Gastrocnemius medialis (tissue), 4 donors: ENCODE data around the gene CSNK2B. TPM values are rescaled to one million over a fixed set of nuclear protein-coding genes. Genes with fewer than 3 reads are reported as not detected.

ENCODE experiments used
- ATAC-seq, 2 donors: fragments of 150-250 bp; one replicate each; pipeline ENCODE4 v1.9.1; 2016
- DNase-seq, 2 donors: peaks; one replicate each; pipeline ENCODE4 v3.0.0-alpha.2; 2019
- H3K27ac ChIP-seq, 4 donors: fragments of 200-600 bp; sonication (generic); 1 replicate in 1 of 4; 2 replicates in 3 of 4; pipeline ENCODE4 v1.5.1; 2016 to 2018; ENCODE audit warnings: mild to moderate bottlenecking in 2 of 4, moderate library complexity in 1 of 4
- H3K27me3 ChIP-seq, 3 donors: fragments of 200-600 bp; sonication (generic) in 2 of 3; 1 replicate in 1 of 3; 2 replicates in 2 of 3; pipeline versions ENCODE4 v1.5.1 to v1.6.0; 2016 to 2019; ENCODE audit warnings: mild to moderate bottlenecking in 1 of 3, moderate library complexity in 1 of 3
- H3K36me3 ChIP-seq, 2 donors: fragments of 200-600 bp; sonication (generic) in 1 of 2; one replicate each; pipeline ENCODE4 v1.5.1; 2017 to 2018
- H3K4me1 ChIP-seq, 2 donors: fragments of 200-600 bp; sonication (generic) in 1 of 2; one replicate each; pipeline ENCODE4 v1.5.1; 2016 to 2017; ENCODE audit warnings: mild to moderate bottlenecking in 2 of 2
- H3K4me3 ChIP-seq, 4 donors: fragments of 200-600 bp; sonication (generic) in 3 of 4; 1 replicate in 1 of 4; 2 replicates in 3 of 4; pipeline ENCODE4 v1.5.1; 2016 to 2019; ENCODE audit warnings: mild to moderate bottlenecking in 2 of 4
- H3K9me3 ChIP-seq, 3 donors: fragments of 200-600 bp; sonication (generic) in 2 of 3; 1 replicate in 1 of 3; 2 replicates in 2 of 3; pipeline ENCODE4 v1.5.1; 2016 to 2019
- CTCF ChIP-seq, 5 experiments: fragments of 450-650 bp in 3 of 5; fragments of 200-600 bp in 2 of 5; sonication (generic) in 2 of 5; IDR thresholded peaks in 4 of 5; conservative IDR thresholded peaks in 1 of 5; 1 replicate in 4 of 5; 2 replicates in 1 of 5; pipeline ENCODE4 v1.5.1; 2016 to 2019; ENCODE audit warnings: antibody characterized with exemption in 5 of 5, mild to moderate bottlenecking in 3 of 5, moderate library complexity in 3 of 5
- POLR2A ChIP-seq, 2 donors: fragments of 450-650 bp; IDR thresholded peaks; one replicate each; pipeline ENCODE4 v1.6.1; 2017; ENCODE audit warnings: antibody characterized with exemption in 2 of 2, mild to moderate bottlenecking in 2 of 2, moderate library complexity in 2 of 2
- in situ Hi-C, 4 donors: fragments of 200-750 bp; cut with MboI; loops; one replicate each; pipeline versions ENCODE4 v1.15.0 to v1.8.0; 2017; ENCODE audit warnings: low sequenced_read_pairs in 4 of 4
- intact Hi-C: fragments of 100-400 bp; cut with DNase I; formaldehyde crosslinking; loops from one replicate; pipeline ENCODE4 v1.15.1; 2023; ENCODE audit warnings: low total_unique reads
- microRNA-seq, 2 donors: library from miRNA; unstranded; fragments of <30 nt; microRNA quantifications; one replicate each; pipeline ENCODE4, GENCODE V29; 2016; ENCODE audit warnings: borderline replicate concordance in 2 of 2
- total RNA-seq, 4 donors: library from RNA; depleted of rRNA; stranded (reverse); fragments of >200 nt; gene quantifications; one replicate each; pipeline versions ENCODE4 v1.1.0 to v1.2.3, GENCODE V29; 2016

CSNK2B gene
- total RNA-seq, 4 donors from 2014 or later, result 185 to 251 (median 226) TPM

GRCh38 chr6:31715022-31715958 lies 49.4 kb downstream of the CSNK2B start, which contains the start of gene LY6G6D:
TSS of gene LY6G6D (plus strand) at chr6:31715348. CDS start at chr6:31715356, 8 bp downstream.
- intact Hi-C loops (no loop called here), in situ Hi-C loops (no loop called here)
- H3K27me3 ChIP-seq, result no peaks in the 10 kb centered on the region
- H3K4me3 ChIP-seq, result no peak within 1 kb of the TSS
- peak in 1 of 2 donors; percentile 39 for ATAC-seq
- no peaks in the 10 kb centered on the region for H3K36me3 ChIP-seq
- no peaks in the 10 kb centered on the region for H3K4me1 ChIP-seq
- H3K9me3 ChIP-seq, result no peaks in the 10 kb centered on the region
- H3K27ac ChIP-seq, result no peak within 1 kb of the TSS
- TF ChIP-seq POLR2A (IDR thresholded peaks at IDR 0.05) (no peak), CTCF (IDR thresholded peaks at IDR 0.05 in 4 of 5, conservative IDR thresholded peaks at IDR 0.05 in 1 of 5) (no peak)
- DNase-seq, result no peak

GRCh38 chr6:31717499-31718222 lies 51.8 kb downstream of the CSNK2B start:
- H3K27me3 ChIP-seq, result no peaks in the 10 kb centered on the region
- no peak for ATAC-seq
- no peaks in the 10 kb centered on the region for H3K36me3 ChIP-seq
- no peaks in the 10 kb centered on the region for H3K9me3 ChIP-seq
- intact Hi-C loops (no loop called here), in situ Hi-C loops (no loop called here)
- no peaks in the 10 kb centered on the region for H3K4me1 ChIP-seq
- TF ChIP-seq CTCF (IDR thresholded peaks at IDR 0.05 in 4 of 5, conservative IDR thresholded peaks at IDR 0.05 in 1 of 5) (no peak), POLR2A (IDR thresholded peaks at IDR 0.05) (no peak)
- no peak for DNase-seq
- no peak overlapping the region for H3K4me3 ChIP-seq
- no peak overlapping the region for H3K27ac ChIP-seq

GRCh38 chr6:31718265-31718664 lies 52.4 kb downstream of the CSNK2B start:
- Histone ChIP-seq H3K9me3 (no peaks in the 10 kb centered on the region), H3K27me3 (no peaks in the 10 kb centered on the region), H3K4me1 (no peaks in the 10 kb centered on the region), H3K36me3 (no peaks in the 10 kb centered on the region), H3K27ac (no peak overlapping the region), H3K4me3 (no peak overlapping the region)
- in situ Hi-C loops, result no loop called here
- ATAC-seq (no peak), DNase-seq (no peak)
- intact Hi-C loops, result no loop called here
- no peak for TF ChIP-seq POLR2A (IDR thresholded peaks at IDR 0.05)
- no peak for TF ChIP-seq CTCF (IDR thresholded peaks at IDR 0.05 in 4 of 5, conservative IDR thresholded peaks at IDR 0.05 in 1 of 5)

GRCh38 chr6:31719001-31719400 lies 53.1 kb downstream of the CSNK2B start:
- Histone ChIP-seq H3K4me1 (no peaks in the 10 kb centered on the region), H3K4me3 (no peak overlapping the region), H3K36me3 (no peaks in the 10 kb centered on the region), H3K27me3 (no peaks in the 10 kb centered on the region), H3K9me3 (no peaks in the 10 kb centered on the region), H3K27ac (no peak overlapping the region)
- DNase-seq, result no peak
- no peak for TF ChIP-seq CTCF (IDR thresholded peaks at IDR 0.05 in 4 of 5, conservative IDR thresholded peaks at IDR 0.05 in 1 of 5)
- no peak for TF ChIP-seq POLR2A (IDR thresholded peaks at IDR 0.05)
- in situ Hi-C loops, result no loop called here
- ATAC-seq, result no peak
- intact Hi-C loops, result no loop called here

Small RNA genes within 50 kb of the gene (microRNA-seq; reads per million reads assigned to microRNA genes)
- gene MIR4646 (1.2 to 1.7 reads per million in 2 donors), gene MIR6832 (0 reads per million in 2 donors)

Other genes with a start within 250 kb of the CSNK2B start
- 1 to 10 TPM in 1 of 4 donors, under 1 TPM in 3; 0.20 to 1.2 (median 0.50) TPM for gene MICB, start 167.9 kb upstream of the CSNK2B start, total RNA-seq
- not detected for gene MCCD1, start 137.1 kb upstream of the CSNK2B start, total RNA-seq
- gene DDX39B, start 124.1 kb upstream of the CSNK2B start, total RNA-seq, result 100 to 1,000 TPM; 107 to 198 (median 144) TPM
- gene ATP6V1G2, start 119.5 kb upstream of the CSNK2B start, total RNA-seq, result 1 to 10 TPM in 2 of 4 donors, under 1 TPM in 2; 0.46 to 1.8 (median 1.1) TPM
- 10 to 100 TPM; 17.6 to 21.7 (median 20.3) TPM for gene NFKBIL1, start 118.5 kb upstream of the CSNK2B start, total RNA-seq
- gene LTA, start 93.8 kb upstream of the CSNK2B start, total RNA-seq, result not detected
- under 1 TPM in 2 of 4 donors, not detected in 2; 0.23 to 0.87 TPM for gene TNF, start 90.5 kb upstream of the CSNK2B start, total RNA-seq
- gene LTB, start 83.7 kb upstream of the CSNK2B start, total RNA-seq, result not detected
- 10 to 100 TPM in 1 of 4 donors, 1 to 10 TPM in 2, not detected in 1; 1.6 to 22.3 (median 4.1) TPM for gene LST1, start 79.8 kb upstream of the CSNK2B start, total RNA-seq
- not detected for gene NCR3, start 73.1 kb upstream of the CSNK2B start, total RNA-seq
- gene AIF1, start 50.8 kb upstream of the CSNK2B start, total RNA-seq, result 10 to 100 TPM in 1 of 4 donors, 1 to 10 TPM in 3; 4.3 to 11.0 (median 4.8) TPM
- 10 to 100 TPM; 38.9 to 67.7 (median 52.0) TPM for gene PRRC2A, start 45.4 kb upstream of the CSNK2B start, total RNA-seq
- 100 to 1,000 TPM; 305 to 509 (median 459) TPM for gene BAG6, start 13.4 kb upstream of the CSNK2B start, total RNA-seq
- 1 to 10 TPM; 1.8 to 7.9 (median 2.4) TPM for gene APOM, start 10.2 kb upstream of the CSNK2B start, total RNA-seq
- 10 to 100 TPM; 22.2 to 34.9 (median 26.8) TPM for gene C6orf47, start 5.3 kb upstream of the CSNK2B start, total RNA-seq
- 10 to 100 TPM; 17.3 to 29.8 (median 24.5) TPM for gene GPANK1, start 1.1 kb upstream of the CSNK2B start, total RNA-seq
- gene LY6G5B, start 3.9 kb downstream of the CSNK2B start, total RNA-seq, result 1 to 10 TPM in 1 of 4 donors, under 1 TPM in 2, not detected in 1; 0.19 to 2.7 (median 0.60) TPM
- 1 to 10 TPM in 2 of 4 donors, not detected in 2; 1.3 to 3.2 TPM for gene LY6G5C, start 15.0 kb downstream of the CSNK2B start, total RNA-seq
- 10 to 100 TPM; 39.2 to 82.9 (median 57.5) TPM for gene ABHD16A, start 37.2 kb downstream of the CSNK2B start, total RNA-seq
- not detected for gene LY6G6F, start 40.8 kb downstream of the CSNK2B start, total RNA-seq
- gene LY6G6D, start 49.3 kb downstream of the CSNK2B start, total RNA-seq, result not detected
- gene LY6G6C, start 55.7 kb downstream of the CSNK2B start, total RNA-seq, result not detected
- not detected for gene MPIG6B, start 57.3 kb downstream of the CSNK2B start, total RNA-seq
- gene DDAH2, start 63.2 kb downstream of the CSNK2B start, total RNA-seq, result 10 to 100 TPM; 10.6 to 24.2 (median 15.4) TPM
- 10 to 100 TPM; 20.9 to 41.3 (median 26.3) TPM for gene CLIC1, start 70.5 kb downstream of the CSNK2B start, total RNA-seq
- 1 to 10 TPM in 3 of 4 donors, under 1 TPM in 1; 0.35 to 7.8 (median 1.6) TPM for gene MSH5, start 73.9 kb downstream of the CSNK2B start, total RNA-seq
- gene SAPCD1, start 96.6 kb downstream of the CSNK2B start, total RNA-seq, result not detected
- gene VWA7, start 111.2 kb downstream of the CSNK2B start, total RNA-seq, result 1 to 10 TPM; 2.0 to 7.8 (median 4.7) TPM
- 100 to 1,000 TPM in 1 of 4 donors, 10 to 100 TPM in 3; 39.2 to 102 (median 67.4) TPM for gene VARS1, start 129.7 kb downstream of the CSNK2B start, total RNA-seq
- 10 to 100 TPM; 25.1 to 43.7 (median 32.9) TPM for gene LSM2, start 140.9 kb downstream of the CSNK2B start, total RNA-seq
- gene HSPA1L, start 149.2 kb downstream of the CSNK2B start, total RNA-seq, result 1 to 10 TPM; 1.1 to 7.1 (median 3.5) TPM
- 100 to 1,000 TPM in 2 of 4 donors, 10 to 100 TPM in 2; 85.8 to 205 (median 111) TPM for gene HSPA1A, start 149.5 kb downstream of the CSNK2B start, total RNA-seq
- gene HSPA1B, start 161.7 kb downstream of the CSNK2B start, total RNA-seq, result 100 to 1,000 TPM in 2 of 4 donors, 10 to 100 TPM in 2; 71.5 to 178 (median 112) TPM
- gene NEU1, start 196.7 kb downstream of the CSNK2B start, total RNA-seq, result 10 to 100 TPM; 20.8 to 42.7 (median 38.1) TPM
- gene SLC44A4, start 212.9 kb downstream of the CSNK2B start, total RNA-seq, result 1 to 10 TPM in 1 of 4 donors, not detected in 3; 1.6 TPM
- 10 to 100 TPM in 3 of 4 donors, 1 to 10 TPM in 1; 8.4 to 17.5 (median 13.0) TPM for gene EHMT2, start 231.6 kb downstream of the CSNK2B start, total RNA-seq
- gene ZBTB12, start 236.0 kb downstream of the CSNK2B start, total RNA-seq, result under 1 TPM in 1 of 4 donors, not detected in 3; 0.26 TPM